Breast epithelium (tissue), 4 donors: ENCODE measurements around the gene CDC45. TPM values are rescaled to one million over a fixed set of nuclear protein-coding genes. Genes with fewer than 3 reads are reported as not detected.
A peak's percentile ranks its signal among the peaks of the same experiment; 100 is the strongest.

Experiments
- DNase-seq, 2 donors: peaks; one replicate each; pipeline ENCODE4 v3.0.0-alpha.2; 2019; ENCODE audit warnings: low spot score in 2 of 2
- H3K27ac ChIP-seq, 2 donors: fragments of 200-600 bp; sonication (generic) in 1 of 2; one replicate each; pipeline ENCODE4 v1.5.1; 2016 to 2019; ENCODE audit warnings: mild to moderate bottlenecking in 1 of 2
- H3K27me3 ChIP-seq, 2 donors: fragments of 200-600 bp; sonication (generic) in 1 of 2; one replicate each; pipeline versions ENCODE4 v1.5.1 to v1.6.0; 2017 to 2019; ENCODE audit warnings: control low read depth in 1 of 2, mild to moderate bottlenecking in 1 of 2
- H3K36me3 ChIP-seq: fragments of 200-600 bp; one replicate; pipeline ENCODE4 v1.5.1; 2019
- H3K4me1 ChIP-seq, 2 donors: fragments of 200-600 bp; sonication (generic); one replicate each; pipeline ENCODE4 v1.5.1; 2016 to 2019; ENCODE audit warnings: control low read depth in 1 of 2
- H3K4me3 ChIP-seq, 3 donors: fragments of 200-600 bp; sonication (generic); 1 replicate in 2 of 3; 2 replicates in 1 of 3; pipeline ENCODE4 v1.5.1; 2016 to 2019; ENCODE audit warnings: mild to moderate bottlenecking in 3 of 3, moderate library complexity in 2 of 3
- H3K9me3 ChIP-seq, 2 donors: fragments of 200-600 bp; sonication (generic) in 1 of 2; one replicate each; pipeline ENCODE4 v1.5.1; 2016 to 2019; ENCODE audit warnings: control low read depth in 1 of 2
- CTCF ChIP-seq, 3 donors: fragments of 450-650 bp; IDR thresholded peaks; one replicate each; pipeline ENCODE4 v1.5.1; 2016 to 2017; ENCODE audit warnings: antibody characterized with exemption in 3 of 3, mild to moderate bottlenecking in 3 of 3, moderate library complexity in 3 of 3
- POLR2A ChIP-seq: fragments of 450-650 bp; IDR thresholded peaks from one replicate; pipeline ENCODE4 v1.6.1; 2016; ENCODE audit warnings: antibody characterized with exemption, mild to moderate bottlenecking, moderate library complexity
- POLR2AphosphoS5 ChIP-seq, 3 donors: sonication (generic); formaldehyde crosslinking; IDR thresholded peaks; one replicate each; pipeline ENCODE4 v1.6.1; 2017; ENCODE audit warnings: antibody characterized with exemption in 3 of 3
- intact Hi-C: fragments of 100-400 bp; cut with DNase I; formaldehyde crosslinking; loops from one replicate; pipeline ENCODE4 v1.15.1; 2023; ENCODE audit warnings: low total_unique reads
- total RNA-seq, 3 donors: library from RNA; depleted of rRNA; stranded (reverse); fragments of >200 nt; gene quantifications; one replicate each; pipeline ENCODE4 v1.1.0, GENCODE V29; 2016

The CDC45 gene
- total RNA-seq, 3 donors from 2014 or later, result 0.48 TPM; not detected in 2

- peaks cover 0 to 1% of the 10 kb centered on the region in 2 donors for H3K27me3 ChIP-seq
- TF ChIP-seq POLR2A (no peak), POLR2AphosphoS5 (IDR thresholded peaks at IDR 0.05) (no peak), CTCF (IDR thresholded peaks at IDR 0.05) (no peak)
- H3K4me1 ChIP-seq, result no peaks in the 10 kb centered on the region
- intact Hi-C loops, result no loop called here
- no peak overlapping the region for H3K27ac ChIP-seq
- H3K9me3 ChIP-seq, result peaks cover 0 to 4% of the 10 kb centered on the region in 2 donors
- no peak overlapping the region for H3K4me3 ChIP-seq
- no peaks in the 10 kb centered on the region for H3K36me3 ChIP-seq
- no peak for DNase-seq
Observed at GRCh38 chr22:19517171-19517500, 37.4 kb downstream of the CDC45 start.

GRCh38 chr22:19517919-19518611 lies 38.3 kb downstream of the CDC45 start:
- H3K9me3 ChIP-seq, result peaks cover 0 to 4% of the 10 kb centered on the region in 2 donors
- H3K4me3 ChIP-seq, result no peak overlapping the region
- intact Hi-C loops, result no loop called here
- H3K27me3 ChIP-seq, result peaks cover 0 to 11% of the 10 kb centered on the region in 2 donors
- TF ChIP-seq CTCF (IDR thresholded peaks at IDR 0.05) (no peak), POLR2A (no peak), POLR2AphosphoS5 (IDR thresholded peaks at IDR 0.05) (no peak)
- no peaks in the 10 kb centered on the region for H3K36me3 ChIP-seq
- H3K4me1 ChIP-seq, result no peaks in the 10 kb centered on the region
- DNase-seq, result no peak
- H3K27ac ChIP-seq, result no peak overlapping the region

GRCh38 chr22:19518635-19519034 lies 38.9 kb downstream of the CDC45 start:
- peaks cover 0 to 16% of the 10 kb centered on the region in 2 donors for H3K27me3 ChIP-seq
- H3K4me1 ChIP-seq, result no peaks in the 10 kb centered on the region
- no peak overlapping the region for H3K27ac ChIP-seq
- H3K9me3 ChIP-seq, result peaks cover 0 to 4% of the 10 kb centered on the region in 2 donors
- intact Hi-C loops, result no loop called here
- TF ChIP-seq POLR2AphosphoS5 (IDR thresholded peaks at IDR 0.05) (no peak), CTCF (IDR thresholded peaks at IDR 0.05) (no peak), POLR2A (no peak)
- no peak for DNase-seq
- H3K36me3 ChIP-seq, result no peaks in the 10 kb centered on the region
- H3K4me3 ChIP-seq, result no peak overlapping the region

GRCh38 chr22:19519041-19519926 lies 39.6 kb downstream of the CDC45 start:
- Histone ChIP-seq H3K4me1 (peaks cover 0 to 1% of the 10 kb centered on the region in 2 donors), H3K27me3 (peaks cover 0 to 23% of the 10 kb centered on the region in 2 donors), H3K36me3 (no peaks in the 10 kb centered on the region), H3K27ac (no peak overlapping the region), H3K4me3 (peak overlapping the region in 1 of 3 donors; percentile 5), H3K9me3 (no peaks in the 10 kb centered on the region)
- TF ChIP-seq POLR2A, result no peak
- no peak for TF ChIP-seq CTCF (IDR thresholded peaks at IDR 0.05)
- no peak for TF ChIP-seq POLR2AphosphoS5 (IDR thresholded peaks at IDR 0.05)
- no peak for DNase-seq
- intact Hi-C loops, result no loop called here

GRCh38 chr22:19520007-19520406 lies 40.3 kb downstream of the CDC45 start:
- no peaks in the 10 kb centered on the region for H3K36me3 ChIP-seq
- peak overlapping the region in 1 of 3 donors; percentile 5 for H3K4me3 ChIP-seq
- no peaks in the 10 kb centered on the region for H3K9me3 ChIP-seq
- no peak for TF ChIP-seq CTCF (IDR thresholded peaks at IDR 0.05)
- no peak for TF ChIP-seq POLR2A
- TF ChIP-seq POLR2AphosphoS5 (IDR thresholded peaks at IDR 0.05), result no peak
- peaks cover 0 to 30% of the 10 kb centered on the region in 2 donors for H3K27me3 ChIP-seq
- DNase-seq, result no peak
- H3K4me1 ChIP-seq, result peaks cover 0 to 3% of the 10 kb centered on the region in 2 donors
- no peak overlapping the region for H3K27ac ChIP-seq
- intact Hi-C loops, result loop anchor here (10.0 kb wide), 2 partner anchors 55 to 95 kb away; no protein-coding TSS in a partner anchor
